Astrocyte (in vitro differentiated cells and primary cell): ENCODE data around the gene PNPLA6.

Experiments used
- EZH2 ChIP-seq: IDR thresholded peaks from 2 replicates; pipeline ENCODE4 v1.6.1; 2012; ENCODE audit warnings: mild to moderate bottlenecking, low read length, inconsistent platforms; ENCODE audit not compliant: insufficient read depth
- TF ChIP-seq, protein P1 (sequence below): IDR thresholded peaks from 2 replicates; pipeline ENCODE4 v1.5.1; 2011; ENCODE audit warnings: low read depth, mild to moderate bottlenecking, inconsistent platforms, low read length, moderate library complexity; ENCODE audit not compliant: insufficient read depth

DNA sequence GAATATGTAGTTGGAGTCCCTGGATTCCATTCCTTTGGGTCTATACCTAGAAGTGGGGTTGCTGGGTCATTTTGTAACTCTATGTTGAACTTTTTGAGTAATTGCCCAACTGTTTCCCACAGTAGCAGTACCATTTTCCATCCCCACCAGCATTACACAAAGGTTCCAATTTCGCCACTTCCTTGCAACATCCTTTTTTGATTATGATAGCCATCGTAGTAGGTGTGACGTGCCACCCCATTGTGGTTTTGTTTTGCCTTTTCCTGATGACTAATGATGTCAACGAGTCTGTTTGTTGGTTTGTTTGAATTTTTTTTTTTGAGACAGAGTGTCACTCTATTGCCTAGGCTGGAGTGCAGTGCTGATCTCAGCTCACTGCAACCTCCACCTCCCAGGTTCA is 43.4 kb upstream of the PNPLA6 start:
- no peak for TF ChIP-seq EZH2
- TF ChIP-seq, protein P1, sequence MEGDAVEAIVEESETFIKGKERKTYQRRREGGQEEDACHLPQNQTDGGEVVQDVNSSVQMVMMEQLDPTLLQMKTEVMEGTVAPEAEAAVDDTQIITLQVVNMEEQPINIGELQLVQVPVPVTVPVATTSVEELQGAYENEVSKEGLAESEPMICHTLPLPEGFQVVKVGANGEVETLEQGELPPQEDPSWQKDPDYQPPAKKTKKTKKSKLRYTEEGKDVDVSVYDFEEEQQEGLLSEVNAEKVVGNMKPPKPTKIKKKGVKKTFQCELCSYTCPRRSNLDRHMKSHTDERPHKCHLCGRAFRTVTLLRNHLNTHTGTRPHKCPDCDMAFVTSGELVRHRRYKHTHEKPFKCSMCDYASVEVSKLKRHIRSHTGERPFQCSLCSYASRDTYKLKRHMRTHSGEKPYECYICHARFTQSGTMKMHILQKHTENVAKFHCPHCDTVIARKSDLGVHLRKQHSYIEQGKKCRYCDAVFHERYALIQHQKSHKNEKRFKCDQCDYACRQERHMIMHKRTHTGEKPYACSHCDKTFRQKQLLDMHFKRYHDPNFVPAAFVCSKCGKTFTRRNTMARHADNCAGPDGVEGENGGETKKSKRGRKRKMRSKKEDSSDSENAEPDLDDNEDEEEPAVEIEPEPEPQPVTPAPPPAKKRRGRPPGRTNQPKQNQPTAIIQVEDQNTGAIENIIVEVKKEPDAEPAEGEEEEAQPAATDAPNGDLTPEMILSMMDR, result no peak
